ENCODE data around the gene UBE2Q1. TPM values are rescaled to one million over a fixed set of nuclear protein-coding genes. Genes with fewer than 3 reads are reported as not detected.

UBE2Q1 gene
- total RNA-seq, 1 experiment from 2014 or later = 32.6 TPM

DNA sequence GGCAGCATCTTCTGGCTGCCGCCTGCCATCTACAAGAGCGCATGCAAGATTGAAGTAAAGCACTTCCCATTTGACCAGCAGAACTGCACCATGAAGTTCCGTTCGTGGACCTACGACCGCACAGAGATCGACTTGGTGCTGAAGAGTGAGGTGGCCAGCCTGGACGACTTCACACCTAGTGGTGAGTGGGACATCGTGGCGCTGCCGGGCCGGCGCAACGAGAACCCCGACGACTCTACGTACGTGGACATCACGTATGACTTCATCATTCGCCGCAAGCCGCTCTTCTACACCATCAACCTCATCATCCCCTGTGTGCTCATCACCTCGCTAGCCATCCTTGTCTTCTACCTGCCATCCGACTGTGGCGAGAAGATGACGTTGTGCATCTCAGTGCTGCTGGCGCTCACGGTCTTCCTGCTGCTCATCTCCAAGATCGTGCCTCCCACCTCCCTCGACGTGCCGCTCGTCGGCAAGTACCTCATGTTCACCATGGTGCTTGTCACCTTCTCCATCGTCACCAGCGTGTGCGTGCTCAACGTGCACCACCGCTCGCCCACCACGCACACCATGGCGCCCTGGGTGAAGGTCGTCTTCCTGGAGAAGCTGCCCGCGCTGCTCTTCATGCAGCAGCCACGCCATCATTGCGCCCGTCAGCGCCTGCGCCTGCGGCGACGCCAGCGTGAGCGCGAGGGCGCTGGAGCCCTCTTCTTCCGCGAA, 12.9 kb upstream of the UBE2Q1 start:
- Histone ChIP-seq H3K27ac (no peak overlapping the region), H3K27me3 (no peaks in the 10 kb centered on the region), H3K4me3 (no peak overlapping the region), H3K36me3 (no peaks in the 10 kb centered on the region), H3K4me1 (peaks cover 17% of the 10 kb centered on the region; the same call in 1 of the 2 replicates), H3K9me3 (replicated peaks) (no peaks in the 10 kb centered on the region)
- no peak for DNase-seq

DNA sequence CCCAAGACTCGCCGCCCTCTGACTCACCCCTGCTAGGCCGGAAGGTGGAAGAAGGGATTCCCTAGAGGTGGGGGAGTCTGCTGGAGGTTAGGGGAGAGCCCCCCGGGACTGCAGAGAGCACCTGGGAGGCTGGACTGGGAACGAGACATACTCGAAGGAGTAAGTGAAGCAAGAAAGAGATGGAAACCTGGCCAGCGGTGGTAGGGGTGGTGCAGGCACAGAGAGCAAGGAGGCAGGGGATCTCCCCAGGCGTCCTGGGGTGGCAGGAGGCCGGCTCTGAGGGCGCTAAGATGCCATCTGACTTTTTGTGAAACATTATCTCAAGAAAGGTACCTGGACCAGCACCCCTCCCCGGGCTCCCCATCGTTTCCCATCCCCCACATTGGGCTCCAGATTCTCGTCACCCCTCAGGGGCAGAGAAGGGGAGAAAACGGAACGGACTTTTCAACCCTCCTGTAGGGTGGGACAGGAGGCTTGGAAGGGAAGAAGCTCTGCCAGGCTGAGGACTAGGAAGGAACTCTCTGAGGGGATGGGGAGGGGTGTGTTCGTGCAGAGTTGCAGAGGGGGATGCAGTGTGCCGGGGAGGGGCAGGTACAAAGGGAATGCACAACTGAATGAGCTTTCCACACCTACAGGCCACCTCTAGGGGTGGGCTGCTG, 9.8 kb upstream of the UBE2Q1 start:
- H3K9me3 ChIP-seq (replicated peaks) = no peaks in the 10 kb centered on the region
- H3K27me3 ChIP-seq = no peaks in the 10 kb centered on the region
- no peak overlapping the region for H3K27ac ChIP-seq
- no peaks in the 10 kb centered on the region for H3K36me3 ChIP-seq
- DNase-seq = no peak
- no peaks in the 10 kb centered on the region for H3K4me1 ChIP-seq
- no peak overlapping the region for H3K4me3 ChIP-seq

DNA sequence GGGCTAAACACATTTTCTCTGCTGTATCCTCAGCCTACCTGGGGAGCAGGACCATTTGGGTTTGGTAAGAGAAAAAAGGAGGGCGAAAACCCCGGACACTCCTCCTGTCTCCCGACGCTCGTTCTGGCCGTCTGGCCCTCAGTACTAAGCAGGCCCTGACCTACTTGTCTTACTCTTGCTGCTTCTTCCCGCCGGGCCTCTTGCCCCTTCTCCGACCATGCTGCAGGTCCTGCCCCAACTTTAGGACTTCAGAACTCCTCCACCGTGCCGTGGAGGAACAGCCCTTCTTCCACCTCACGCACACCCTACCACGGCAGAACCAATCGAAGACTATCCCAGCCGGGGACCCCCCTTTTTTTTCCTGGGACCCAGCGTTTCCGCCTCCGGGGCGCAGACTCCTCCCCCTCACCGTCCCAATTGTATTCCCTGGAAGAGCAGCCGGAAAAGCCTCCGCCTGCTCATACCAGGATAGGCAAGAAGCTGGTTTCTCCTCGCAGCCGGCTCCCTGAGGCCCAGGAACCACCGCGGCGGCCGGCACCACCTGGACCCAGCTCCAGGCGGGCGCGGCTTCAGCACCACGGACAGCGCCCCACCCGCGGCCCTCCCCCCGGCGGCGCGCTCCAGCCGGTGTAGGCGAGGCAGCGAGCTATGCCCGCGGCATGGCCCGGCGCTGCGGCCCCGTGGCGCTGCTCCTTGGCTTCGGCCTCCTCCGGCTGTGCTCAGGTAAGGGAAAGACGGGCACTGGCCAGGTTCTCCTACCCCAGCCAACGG, 9.1 kb upstream of the UBE2Q1 start, which contains the start of gene CHRNB2:
Gene CHRNB2 (plus strand): TSS at position 393 of the 771 bp plus-strand sequence. CDS start 267 bp downstream, at position 660.
- peak; percentile 22 to 47 for DNase-seq
- Histone ChIP-seq H3K9me3 (replicated peaks) (no peaks in the 10 kb centered on the region), H3K4me3 (no peak within 1 kb of the TSS), H3K27ac (no peak within 1 kb of the TSS), H3K27me3 (no peaks in the 10 kb centered on the region), H3K36me3 (no peaks in the 10 kb centered on the region), H3K4me1 (no peaks in the 10 kb centered on the region)

- H3K4me3 ChIP-seq = no peak overlapping the region
- H3K27ac ChIP-seq = no peak overlapping the region
- no peaks in the 10 kb centered on the region for H3K4me1 ChIP-seq
- no peak for DNase-seq
- no peaks in the 10 kb centered on the region for H3K27me3 ChIP-seq
- H3K9me3 ChIP-seq (replicated peaks) = no peaks in the 10 kb centered on the region
- no peaks in the 10 kb centered on the region for H3K36me3 ChIP-seq
Observed at GRCh38 chr1:154565876-154566275, 7.4 kb upstream of the UBE2Q1 start.

GRCh38 chr1:154559466-154560044, 1.1 kb upstream of the UBE2Q1 start:
- no peaks in the 10 kb centered on the region for H3K27me3 ChIP-seq
- no peaks in the 10 kb centered on the region for H3K9me3 ChIP-seq (replicated peaks)
- peak overlapping the region; percentile 60 for H3K4me3 ChIP-seq
- peak overlapping the region; percentile 65 for H3K27ac ChIP-seq
- DNase-seq = peak; percentile 89 to 95
- H3K4me1 ChIP-seq = no peaks in the 10 kb centered on the region
- peaks cover 16% of the 10 kb centered on the region for H3K36me3 ChIP-seq

GRCh38 chr1:154558720-154559465, 431 bp upstream of the UBE2Q1 start:
- H3K36me3 ChIP-seq = peaks cover 22% of the 10 kb centered on the region
- peak overlapping the region; percentile 65 for H3K27ac ChIP-seq
- no peaks in the 10 kb centered on the region for H3K9me3 ChIP-seq (replicated peaks)
- DNase-seq = peak; percentile 98 to 99
- peak overlapping the region; percentile 60 for H3K4me3 ChIP-seq
- no peaks in the 10 kb centered on the region for H3K4me1 ChIP-seq
- no peaks in the 10 kb centered on the region for H3K27me3 ChIP-seq

DNA sequence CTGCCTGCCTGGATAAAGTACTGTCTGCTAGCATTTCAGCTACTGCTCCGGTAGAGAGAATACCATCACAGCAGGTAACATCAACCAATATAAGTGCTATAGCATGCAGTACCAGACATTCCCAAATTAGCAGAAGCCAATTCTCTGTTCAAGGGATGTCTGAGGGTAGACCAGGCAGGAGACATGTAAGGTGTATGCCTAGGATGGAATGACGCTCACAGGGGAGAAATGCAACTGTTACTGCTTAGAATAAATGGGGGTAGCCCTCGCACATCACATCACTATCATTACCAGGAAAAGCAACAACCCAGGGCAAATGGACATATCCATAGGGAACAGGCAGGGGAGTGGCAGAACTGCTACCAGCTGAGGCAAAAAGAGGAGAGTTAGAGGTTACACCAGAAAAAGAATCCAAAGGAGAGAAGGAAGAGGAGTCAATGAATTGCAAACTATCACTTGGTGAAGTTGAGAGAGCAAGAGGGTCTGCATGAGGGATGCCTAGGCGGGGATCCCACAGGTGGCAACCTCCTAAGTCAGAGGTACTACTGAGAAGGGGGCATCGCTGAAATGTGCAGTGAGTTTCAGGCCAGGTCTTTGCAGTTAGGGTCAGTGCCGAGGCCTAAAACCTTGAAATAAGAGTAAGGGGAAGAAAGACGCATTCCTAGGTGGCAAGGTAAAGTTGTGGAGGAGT, 1.1 kb downstream of the UBE2Q1 start:
- Histone ChIP-seq H3K27ac (no peak overlapping the region; the same call in 1 of the 2 replicates), H3K4me3 (peak overlapping the region; percentile 89)
- DNase-seq = no peak

GRCh38 chr1:154556422-154556821, 2.0 kb downstream of the UBE2Q1 start:
- Histone ChIP-seq H3K27ac (no peak overlapping the region), H3K36me3 (peaks cover 46% of the 10 kb centered on the region), H3K4me1 (peaks cover 2% of the 10 kb centered on the region; the same call in 1 of the 2 replicates), H3K4me3 (peak overlapping the region; percentile 89), H3K27me3 (no peaks in the 10 kb centered on the region), H3K9me3 (replicated peaks) (no peaks in the 10 kb centered on the region)
- DNase-seq = no peak

More for the DNA sequence above, 1.1 kb downstream of the UBE2Q1 start:
- Histone ChIP-seq H3K9me3 (replicated peaks) (no peaks in the 10 kb centered on the region), H3K36me3 (peaks cover 36% of the 10 kb centered on the region), H3K4me1 (peaks cover 2% of the 10 kb centered on the region; the same call in 1 of the 2 replicates), H3K27me3 (no peaks in the 10 kb centered on the region)

- Histone ChIP-seq H3K36me3 (peaks cover 65% of the 10 kb centered on the region), H3K27ac (no peak overlapping the region), H3K9me3 (replicated peaks) (no peaks in the 10 kb centered on the region), H3K4me1 (peaks cover 2% of the 10 kb centered on the region; the same call in 1 of the 2 replicates), H3K27me3 (no peaks in the 10 kb centered on the region), H3K4me3 (no peak overlapping the region)
- no peak for DNase-seq
Observed at GRCh38 chr1:154553056-154554030, 5.1 kb downstream of the UBE2Q1 start.

DNA sequence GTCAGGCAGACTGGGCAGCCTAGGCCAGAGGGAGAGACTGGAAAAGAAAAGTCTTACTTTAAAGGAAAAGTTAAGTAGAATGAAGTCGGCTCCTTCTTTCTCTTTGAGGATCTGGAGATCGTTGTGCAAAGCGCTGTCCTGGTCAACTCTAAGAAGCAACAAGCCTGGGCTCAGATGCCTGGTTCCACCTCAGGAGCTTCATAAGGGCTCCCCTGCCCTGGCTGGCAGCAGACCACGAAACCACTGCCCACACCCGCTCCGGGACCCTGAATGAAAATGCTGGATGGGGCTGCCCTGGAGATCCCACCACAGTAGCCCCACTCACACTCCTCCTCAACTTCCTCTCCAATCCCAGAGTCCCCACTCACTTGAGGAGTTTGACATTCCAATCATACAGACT, 6.4 kb downstream of the UBE2Q1 start:
- Histone ChIP-seq H3K36me3 (peaks cover 65% of the 10 kb centered on the region), H3K27me3 (no peaks in the 10 kb centered on the region), H3K27ac (no peak overlapping the region), H3K9me3 (replicated peaks) (no peaks in the 10 kb centered on the region), H3K4me1 (peaks cover 2% of the 10 kb centered on the region; the same call in 1 of the 2 replicates), H3K4me3 (no peak overlapping the region)
- DNase-seq = no peak

DNA sequence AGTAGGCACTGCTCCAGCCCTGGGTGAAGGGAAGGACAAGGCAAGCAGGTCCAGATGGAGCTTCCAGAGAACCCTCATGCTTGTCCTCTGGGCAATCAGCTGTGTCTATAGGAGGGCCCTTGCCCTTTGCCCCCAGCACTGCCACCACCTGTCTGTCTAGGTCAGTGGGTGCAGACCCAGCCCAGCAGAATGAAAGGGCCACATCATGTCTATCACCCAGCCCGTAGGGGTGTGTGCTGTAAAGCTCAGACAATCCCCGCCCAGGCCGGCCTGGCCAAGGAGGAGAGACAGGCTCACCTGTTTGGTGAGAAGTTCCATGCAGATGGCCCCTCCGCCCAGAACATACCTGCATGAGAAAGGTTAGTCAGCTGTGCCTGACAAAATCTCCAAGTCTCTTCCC, 7.0 kb downstream of the UBE2Q1 start:
- Histone ChIP-seq H3K27ac (no peak overlapping the region), H3K9me3 (replicated peaks) (no peaks in the 10 kb centered on the region), H3K36me3 (peaks cover 65% of the 10 kb centered on the region), H3K4me3 (no peak overlapping the region), H3K4me1 (peaks cover 2% of the 10 kb centered on the region; the same call in 1 of the 2 replicates), H3K27me3 (no peaks in the 10 kb centered on the region)
- DNase-seq = no peak

- Histone ChIP-seq H3K27me3 (no peaks in the 10 kb centered on the region), H3K9me3 (replicated peaks) (no peaks in the 10 kb centered on the region), H3K4me1 (peaks cover 2% of the 10 kb centered on the region; the same call in 1 of the 2 replicates), H3K27ac (no peak overlapping the region), H3K36me3 (peaks cover 61% of the 10 kb centered on the region), H3K4me3 (no peak overlapping the region)
- DNase-seq = no peak
Observed at GRCh38 chr1:154550657-154551056, 7.8 kb downstream of the UBE2Q1 start.

All from SJCRH30 (cell line).